Forelimb muscle (tissue), 1 donor: ENCODE results near the gene MPP4. TPM values are rescaled to one million over a fixed set of nuclear protein-coding genes. Genes with fewer than 3 reads are reported as not detected.

Experiments
- DNase-seq: peaks from one replicate; pipeline ENCODE4 v3.0.0-alpha.2; 2013; ENCODE audit warnings: low read depth
- polyA plus RNA-seq: library from polyadenylated mRNA; unstranded; fragments of 120-200 nt; gene quantifications from one replicate; pipeline ENCODE4 v1.2.1, GENCODE V29; 2013; ENCODE audit not compliant: insufficient read length

Gene MPP4
- polyA plus RNA-seq, 1 donor, result 0.13 TPM

GRCh38 chr2:201630577-201630976, 67.9 kb downstream of the MPP4 start:
- no peak for DNase-seq

- no peak for DNase-seq
Observed at GRCh38 chr2:201628545-201628944, 69.9 kb downstream of the MPP4 start.

GRCh38 chr2:201622306-201622970, 76.0 kb downstream of the MPP4 start:
- no peak for DNase-seq

GRCh38 chr2:201621293-201621999, 77.0 kb downstream of the MPP4 start:
- no peak for DNase-seq

DNA sequence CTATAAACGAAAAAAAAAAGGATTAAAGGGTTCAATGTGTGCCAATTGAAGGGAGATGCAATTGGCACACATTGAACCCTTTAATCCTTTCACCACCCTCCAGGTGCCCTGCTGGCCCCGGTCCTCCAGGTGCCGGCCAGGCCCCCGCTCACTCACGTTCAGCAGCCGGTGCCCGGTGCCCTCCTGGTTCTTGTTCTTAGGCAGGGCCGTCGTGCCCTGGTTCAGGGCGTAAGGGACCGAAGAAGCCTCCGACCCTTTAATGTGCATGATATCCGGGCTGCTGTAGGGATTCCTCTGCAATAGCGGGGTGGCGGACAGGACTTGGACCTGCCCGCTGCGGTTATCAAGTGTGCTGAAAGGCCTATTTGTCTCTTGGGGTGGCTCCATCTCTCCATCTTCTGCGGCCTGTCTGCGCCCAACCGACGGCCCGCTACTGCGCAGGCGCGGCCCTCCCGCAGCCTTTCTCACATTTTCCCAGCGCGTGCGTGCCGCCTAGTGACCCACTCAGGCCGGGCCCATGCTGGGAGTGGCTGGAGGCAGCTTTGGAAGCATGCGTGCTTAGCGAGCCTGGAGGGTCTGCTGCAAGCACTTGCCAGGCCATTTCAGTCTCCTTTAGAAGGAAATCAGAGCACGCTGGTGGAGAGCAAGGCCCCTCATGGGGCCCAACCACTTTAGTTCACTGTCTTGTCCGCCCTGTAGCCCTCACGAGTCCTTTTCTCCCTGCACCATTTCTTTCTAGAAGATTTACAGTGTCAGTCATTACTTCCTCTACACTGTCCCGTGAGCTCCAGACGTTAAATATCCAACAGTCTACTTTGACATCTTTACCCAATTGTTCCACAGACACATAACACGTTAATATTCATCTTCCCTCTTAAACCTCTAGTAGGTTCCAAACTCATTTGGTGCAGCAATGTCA, 79.4 kb downstream of the MPP4 start:
- no peak for DNase-seq

DNA sequence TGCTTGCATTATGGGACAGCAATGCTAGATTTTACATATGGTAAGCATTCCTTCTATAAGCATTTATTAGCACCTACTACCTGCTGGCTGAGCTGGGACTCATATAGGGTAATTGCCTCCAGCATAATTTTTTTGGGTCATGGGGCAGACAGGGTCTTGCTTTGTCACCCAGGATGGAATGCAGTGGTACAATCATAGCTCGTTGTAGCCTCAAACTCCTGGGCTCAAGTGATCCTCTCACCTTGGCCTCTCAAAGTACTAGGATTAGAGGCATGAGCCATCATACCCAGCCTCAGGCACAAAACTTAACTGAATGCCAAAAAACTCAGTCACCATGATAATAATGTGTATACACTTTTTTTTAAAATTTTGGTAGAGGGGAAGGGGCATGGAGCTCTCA, 90.4 kb downstream of the MPP4 start:
- no peak for DNase-seq

- no peak for DNase-seq
Observed at GRCh38 chr2:201607568-201607967, 90.9 kb downstream of the MPP4 start.

- no peak for DNase-seq
Observed at GRCh38 chr2:201600906-201601305, 97.5 kb downstream of the MPP4 start.

GRCh38 chr2:201597397-201597796, 101.0 kb downstream of the MPP4 start:
- no peak for DNase-seq

Other genes with a start within 250 kb of the MPP4 start
- gene TRAK2, start 247.2 kb downstream of the MPP4 start, polyA plus RNA-seq, result 25.7 TPM
- 43.5 TPM for gene STRADB, start 246.9 kb downstream of the MPP4 start, polyA plus RNA-seq
- gene TMEM237, start 55.1 kb downstream of the MPP4 start, polyA plus RNA-seq, result 37.5 TPM
- gene ALS2, start 82.3 kb upstream of the MPP4 start, polyA plus RNA-seq, result 16.3 TPM
- 0.99 TPM for gene CDK15, start 107.9 kb upstream of the MPP4 start, polyA plus RNA-seq